Ishikawa (cell line): ENCODE results near the gene MAMSTR.

Source experiments
- CREB1 ChIP-seq: IDR thresholded peaks from 2 replicates; pipeline ENCODE4 v1.6.1; 2012; ENCODE audit warnings: low read depth
- EGR1 ChIP-seq: IDR thresholded peaks from 2 replicates; pipeline ENCODE4 v1.6.1; 2012
- RAD21 ChIP-seq: IDR thresholded peaks from 2 replicates; pipeline ENCODE4 v1.6.1; 2012; ENCODE audit warnings: low read depth
- ZBTB7A ChIP-seq: IDR thresholded peaks from 2 replicates; pipeline ENCODE4 v1.6.1; 2012; ENCODE audit warnings: low read depth
- TF ChIP-seq, protein P1 (sequence below): IDR thresholded peaks from 2 replicates; pipeline ENCODE4 v1.6.1; 2012

DNA sequence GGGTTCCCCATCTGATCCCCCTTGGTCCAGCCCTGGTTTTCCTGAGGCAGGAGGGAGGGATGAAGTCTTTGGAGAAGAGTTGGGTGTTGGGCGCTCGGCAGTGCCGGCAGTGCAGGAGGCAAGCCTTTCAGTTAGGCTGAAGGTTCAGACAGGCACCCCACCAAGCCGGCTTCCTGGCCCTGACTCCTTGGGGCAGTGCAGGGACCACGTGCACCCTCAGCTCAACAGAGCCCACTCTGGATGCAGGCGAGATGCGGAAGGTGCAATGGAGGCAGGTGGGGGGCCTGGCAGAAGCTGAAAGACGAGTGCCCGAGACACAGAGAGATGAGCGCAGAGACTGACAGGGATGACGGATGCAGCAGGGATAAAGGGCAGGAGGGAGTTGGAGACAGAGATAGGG lies 11.1 kb downstream of the MAMSTR start:
- TF ChIP-seq EGR1 (no peak), CREB1 (no peak), RAD21 (no peak), ZBTB7A (no peak)
- TF ChIP-seq, protein P1, sequence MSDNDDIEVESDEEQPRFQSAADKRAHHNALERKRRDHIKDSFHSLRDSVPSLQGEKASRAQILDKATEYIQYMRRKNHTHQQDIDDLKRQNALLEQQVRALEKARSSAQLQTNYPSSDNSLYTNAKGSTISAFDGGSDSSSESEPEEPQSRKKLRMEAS = no peak
